A549 (cell line): ENCODE data around the gene EVA1C. TPM values are rescaled to one million over a fixed set of nuclear protein-coding genes. Genes with fewer than 3 reads are reported as not detected.
A peak's percentile ranks its signal among the peaks of the same experiment; 100 is the strongest.

Experiments used
- ATAC-seq, 2 experiments: fragments of 200-7000 bp in 1 of 2; fragments of >200 bp in 1 of 2; cut with Nextera tagmentation in 1 of 2; cut with Tn5 transposase in 1 of 2; 3 replicates each; pipeline versions ENCODE4 v1.8.0 to v1.9.1; 2018 to 2020; ENCODE audit warnings: mild to moderate bottlenecking in 1 of 2, moderate library complexity in 1 of 2
- CTCF ChIA-PET: fragments of 300-600 bp; sonication (Branson Sonifier 250); formaldehyde crosslinking; extraction: SDS; loops from one replicate; lab custom pipeline; 2021; ENCODE audit warnings: antibody characterized with exemption, inconsistent platforms; lab: Yijun Ruan, JAX
- POLR2A ChIA-PET: fragments of 350-600 bp; formaldehyde crosslinking; extraction: SDS; loops from one replicate; lab custom pipeline; 2021; ENCODE audit warnings: antibody characterized with exemption, inconsistent platforms; lab: Yijun Ruan, JAX
- DNase-seq, 2 experiments: peaks; one replicate each; pipeline versions ENCODE4 v3.0.0 to v3.0.0-alpha.2; 2011 to 2016; ENCODE audit warnings: low read depth in 1 of 2, low spot score in 1 of 2
- FAIRE-seq: peaks from 2 replicates; lab custom pipeline; 2011; peaks lifted over from hg19 to GRCh38; lab: Jason Lieb, UNC
- H3K27ac ChIP-seq, 2 experiments: fragments of >200 bp; sonication (Bioruptor Twin); formaldehyde crosslinking; 3 replicates each; pipeline ENCODE4 v1.5.1; 2016 to 2017
- H3K4me1 ChIP-seq: fragments of >200 bp; sonication (Bioruptor Twin); formaldehyde crosslinking; 3 replicates; pipeline ENCODE4 v1.6.1; 2016
- H3K4me2 ChIP-seq: fragments of >200 bp; sonication (Bioruptor Twin); formaldehyde crosslinking; 3 replicates; pipeline ENCODE4 v1.6.1; 2016
- H3K4me3 ChIP-seq: fragments of >200 bp; sonication (Bioruptor Twin); formaldehyde crosslinking; 3 replicates; pipeline ENCODE4 v1.5.1; 2016
- H3K9me3 ChIP-seq: fragments of >200 bp; sonication (Bioruptor Twin); formaldehyde crosslinking; 3 replicates; pipeline ENCODE4 v1.6.1; 2016
- CEBPB ChIP-seq, 2 experiments: fragments of >200 bp in 1 of 2; sonication (Bioruptor Twin) in 1 of 2; formaldehyde crosslinking in 1 of 2; IDR thresholded peaks; 2 replicates each; pipeline ENCODE4 v1.6.1; 2012 to 2016
- CHD2 ChIP-seq: fragments of 150-350 bp; IDR thresholded peaks from 2 replicates; pipeline ENCODE4 v1.6.1; 2014; ENCODE audit warnings: low read length; ENCODE audit not compliant: partially characterized antibody
- EHF ChIP-seq: fragments of 250-450 bp; sonication (Bioruptor Pico); IDR thresholded peaks from 2 replicates; pipeline ENCODE4 v1.5.0; 2020; ENCODE audit warnings: mild to moderate bottlenecking
- EP300 ChIP-seq, 2 experiments: fragments of >200 bp; sonication (Bioruptor Twin); formaldehyde crosslinking; IDR thresholded peaks; 2 replicates in 1 of 2; 3 replicates in 1 of 2; pipeline ENCODE4 v1.6.1; 2016 to 2017
- FOSB ChIP-seq: fragments of 250-450 bp; sonication (Bioruptor Pico); IDR thresholded peaks from 2 replicates; pipeline ENCODE4 v1.5.0; 2020; ENCODE audit warnings: mild to moderate bottlenecking, moderate library complexity
- FOSL2 ChIP-seq, 2 experiments: fragments of 450-650 bp in 1 of 2; fragments of >200 bp in 1 of 2; sonication (Bioruptor Twin) in 1 of 2; formaldehyde crosslinking; IDR thresholded peaks; 2 replicates each; pipeline versions ENCODE4 v1.5.0 to v1.6.1; 2016 to 2020; ENCODE audit warnings: mild to moderate bottlenecking in 1 of 2, moderate library complexity in 1 of 2
- FOXS1 ChIP-seq: fragments of 250-450 bp; sonication (Bioruptor Pico); IDR thresholded peaks from 2 replicates; pipeline ENCODE4 v1.5.0; 2020; ENCODE audit warnings: mild to moderate bottlenecking, moderate library complexity
- KDM5A ChIP-seq: fragments of 200-600 bp; sonication (generic); IDR thresholded peaks from 2 replicates; pipeline ENCODE4 v1.6.1; 2016; ENCODE audit warnings: antibody characterized with exemption, mild to moderate bottlenecking
- POLR2A ChIP-seq: IDR thresholded peaks from 2 replicates; pipeline ENCODE4 v1.6.1; 2012; ENCODE audit warnings: mild to moderate bottlenecking, low read length
- RARB ChIP-seq: fragments of 250-450 bp; sonication (Bioruptor Pico); IDR thresholded peaks from 2 replicates; pipeline ENCODE4 v1.8.0; 2021; ENCODE audit warnings: mild to moderate bottlenecking, moderate library complexity
- RFX5 ChIP-seq: fragments of 450-650 bp; IDR thresholded peaks from 2 replicates; pipeline ENCODE4 v1.7.1; 2014; ENCODE audit warnings: antibody characterized with exemption, mild to moderate bottlenecking, moderate library complexity
- RNF2 ChIP-seq: fragments of 200-600 bp; sonication (generic); IDR thresholded peaks from 2 replicates; pipeline ENCODE4 v1.6.1; 2016; ENCODE audit warnings: low read depth, mild to moderate bottlenecking, antibody characterized with exemption, moderate library complexity, borderline replicate concordance
- SMC3 ChIP-seq: fragments of >200 bp; sonication (Bioruptor Twin); formaldehyde crosslinking; IDR thresholded peaks from 3 replicates; pipeline ENCODE4 v1.6.1; 2018; ENCODE audit warnings: inconsistent platforms
- ZFP36 ChIP-seq: fragments of 450-650 bp; IDR thresholded peaks from 2 replicates; pipeline ENCODE4 v1.6.1; 2014; ENCODE audit warnings: borderline replicate concordance; ENCODE audit not compliant: partially characterized antibody
- ZNF302 ChIP-seq: fragments of 250-450 bp; sonication (Bioruptor Pico); IDR thresholded peaks from 2 replicates; pipeline ENCODE4 v1.9.0; 2021; ENCODE audit warnings: inconsistent platforms, mild to moderate bottlenecking, moderate library complexity
- WGBS: methylation state at CpG from one replicate; pipeline ENCODE4 v1.1.6; 2017; ENCODE audit errors: missing lambda C conversion rate; 5-methylcytosine and 5-hydroxymethylcytosine counted together
- polyA plus RNA-seq, 4 experiments: library from polyadenylated mRNA; depleted of rRNA in 3 of 4; stranded (reverse); fragments of >200 nt; fragmentation: RNase III in 1 of 4; extraction: RNeasy Plus Mini Kit Qiagen cat#74134 plus additional on column Dnase treatment in 1 of 4; gene quantifications; 2 replicates in 3 of 4; 3 replicates in 1 of 4; pipeline ENCODE4 v1.2.3, GENCODE V29; 2011 to 2017
- TF ChIP-seq, protein P1 (sequence below): IDR thresholded peaks from 2 replicates; pipeline ENCODE4 v1.6.1; 2012
- TF ChIP-seq, protein P2 (sequence below): IDR thresholded peaks from 2 replicates; pipeline ENCODE4 v1.6.1; 2012; ENCODE audit warnings: low read depth, borderline replicate concordance
- TF ChIP-seq, protein P3 (sequence below): fragments of >200 bp; sonication (Bioruptor Twin); formaldehyde crosslinking; IDR thresholded peaks from 2 replicates; pipeline ENCODE4 v1.6.1; 2016
- TF ChIP-seq, protein P4 (sequence below): fragments of 200-600 bp; sonication (generic); IDR thresholded peaks from 2 replicates; pipeline ENCODE4 v1.6.1; 2016; ENCODE audit warnings: antibody characterized with exemption, mild to moderate bottlenecking, moderate library complexity
- TF ChIP-seq, protein P5 (sequence below): fragments of 450-650 bp; IDR thresholded peaks from 2 replicates; pipeline ENCODE4 v1.6.1; 2014; ENCODE audit warnings: antibody characterized with exemption

The EVA1C gene
- polyA plus RNA-seq, 2 of the 4 experiments (the other 2 are of a cell fraction) = 41.1 to 48.0 TPM

DNA sequence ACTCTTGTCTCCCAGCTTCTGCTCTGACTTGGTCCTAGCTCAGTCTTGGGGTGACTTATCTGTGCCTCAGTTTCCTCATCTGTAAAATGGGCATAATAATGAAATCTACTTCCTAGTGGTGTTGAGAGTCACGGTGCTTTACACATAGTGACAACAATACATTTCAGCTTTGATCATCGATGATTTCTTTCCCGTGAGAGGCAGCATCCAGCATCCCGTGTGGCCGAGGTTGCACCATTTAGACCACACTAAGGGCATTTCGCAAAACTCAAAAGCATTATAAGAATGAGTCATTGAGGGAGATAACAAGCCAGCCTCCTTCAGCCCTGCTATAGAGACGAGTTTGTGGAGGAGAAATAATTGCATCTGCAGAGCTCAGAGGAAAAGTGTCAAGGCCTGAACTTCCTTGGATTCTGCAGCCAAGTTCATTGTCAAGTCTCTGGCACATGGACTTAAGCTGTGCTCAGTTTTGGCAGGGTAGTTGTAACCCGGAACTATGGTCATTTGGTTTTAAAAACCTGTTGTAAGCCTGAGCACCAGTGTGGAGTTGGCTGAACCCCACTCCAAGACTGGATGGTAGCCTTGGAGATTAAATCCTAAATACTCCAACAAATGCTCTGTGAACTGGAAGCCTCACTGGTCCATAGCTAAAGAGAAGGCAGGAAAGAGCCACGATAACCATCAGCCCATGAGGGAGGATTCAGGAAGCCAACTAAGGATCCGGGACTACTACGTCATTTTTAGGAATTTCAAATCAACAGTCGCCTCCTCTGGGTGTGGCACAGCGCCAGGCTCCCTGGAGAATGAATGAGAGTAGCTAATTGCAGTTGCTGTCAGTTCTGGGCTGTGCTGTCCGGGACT lies 108.6 kb downstream of the EVA1C start (continued):
- TF ChIP-seq RNF2 (no peak), SMC3 (no peak), CEBPB (IDR thresholded peaks at IDR 0.05) (peak; percentile 15 to 38; a peak in 2 of 4 replicates), FOSL2 (IDR thresholded peaks at IDR 0.05) (no peak), FOSL2 (CRISPR knock-in tag; IDR thresholded peaks at IDR 0.05) (peak; percentile 30)
- TF ChIP-seq, protein P1, sequence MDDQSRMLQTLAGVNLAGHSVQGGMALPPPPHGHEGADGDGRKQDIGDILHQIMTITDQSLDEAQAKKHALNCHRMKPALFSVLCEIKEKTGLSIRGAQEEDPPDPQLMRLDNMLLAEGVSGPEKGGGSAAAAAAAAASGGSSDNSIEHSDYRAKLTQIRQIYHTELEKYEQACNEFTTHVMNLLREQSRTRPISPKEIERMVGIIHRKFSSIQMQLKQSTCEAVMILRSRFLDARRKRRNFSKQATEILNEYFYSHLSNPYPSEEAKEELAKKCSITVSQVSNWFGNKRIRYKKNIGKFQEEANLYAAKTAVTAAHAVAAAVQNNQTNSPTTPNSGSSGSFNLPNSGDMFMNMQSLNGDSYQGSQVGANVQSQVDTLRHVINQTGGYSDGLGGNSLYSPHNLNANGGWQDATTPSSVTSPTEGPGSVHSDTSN = no peak
- TF ChIP-seq, all 56 proteins: peak for 2

DNA sequence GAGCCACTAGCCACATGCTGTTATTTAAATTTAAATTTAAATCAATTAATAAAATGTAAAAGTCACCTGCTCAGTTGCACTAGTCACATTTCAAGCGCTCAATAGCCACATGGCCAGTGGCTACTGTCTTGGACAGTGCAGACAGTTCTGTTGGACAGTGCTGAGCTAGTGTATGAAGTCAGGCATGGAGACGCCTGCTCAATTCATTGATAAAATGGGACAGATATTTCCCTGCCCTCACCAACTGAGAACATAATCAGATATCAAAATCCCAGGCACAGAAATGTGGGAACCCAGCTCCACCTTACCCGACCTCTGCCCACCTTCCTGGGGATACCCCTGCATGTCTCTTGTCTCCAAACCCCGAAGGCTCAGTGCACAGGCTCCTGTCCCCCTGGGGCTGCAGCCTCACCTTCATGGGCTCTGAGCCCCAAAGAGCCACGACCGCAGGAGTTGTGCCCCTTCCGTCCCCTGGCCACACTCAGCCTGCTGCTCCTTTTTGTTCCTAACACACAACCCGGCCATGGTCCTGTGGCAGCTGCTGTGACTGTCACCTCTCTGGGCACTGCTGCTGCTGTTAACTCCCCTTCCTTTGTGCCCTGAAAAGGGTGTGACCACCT lies 109.3 kb downstream of the EVA1C start:
- ChIA-PET CTCF (interaction anchor here (1.1 kb wide), 1 partner anchor 117 kb away, joined by 4 read pairs; no protein-coding TSS in a partner anchor), POLR2A (no interaction called here)
- no peak for TF ChIP-seq FOSB (CRISPR knock-in tag)
- DNase-seq (no peak), FAIRE-seq (no peak), ATAC-seq (peak in 1 of 2 experiments; percentile 42; a peak in 3 of 6 replicates)
- Histone ChIP-seq H3K9me3 (no peaks in the 10 kb centered on the region), H3K4me2 (peak overlapping the region; percentile 35; the same call in 2 of the 3 replicates), H3K4me3 (no peak overlapping the region), H3K4me1 (peaks cover 20% of the 10 kb centered on the region), H3K27ac (peak overlapping the region in 1 of 2 experiments; percentile 72; a peak in 3 of 6 replicates)
- WGBS = 83% methylated on average over 7 of the region's 8 CpGs

DNA sequence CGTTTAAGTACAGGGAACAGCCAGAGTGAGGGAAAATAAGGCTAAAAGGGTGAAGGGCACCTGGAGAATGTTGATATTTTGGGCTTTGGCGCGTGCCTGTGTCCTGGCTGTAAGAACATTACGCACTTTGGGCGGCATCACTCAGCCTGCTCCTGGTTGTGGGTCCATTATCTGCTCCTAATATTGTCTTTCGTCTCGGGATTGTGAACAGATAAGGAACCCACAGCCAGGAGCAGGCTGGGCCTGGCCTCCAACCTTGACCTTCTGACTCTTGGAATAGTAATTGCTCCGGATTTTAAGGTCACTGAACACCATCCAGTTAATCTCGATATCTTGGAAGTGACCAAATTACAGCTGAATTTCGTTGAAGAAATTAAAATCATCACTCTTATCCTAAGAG lies 111.0 kb downstream of the EVA1C start:
- 85% methylated on average over 10 of the region's 10 CpGs for WGBS
- ChIA-PET CTCF (interaction anchor here (0.9 to 1.2 kb wide), 2 partner anchors 78 to 111 kb away, joined by 3 to 4 read pairs; no protein-coding TSS in a partner anchor), POLR2A (no interaction called here)
- no peak overlapping the region for H3K4me3 ChIP-seq
- H3K27ac ChIP-seq = no peak overlapping the region
- H3K4me1 ChIP-seq = peaks cover 20% of the 10 kb centered on the region
- no peak overlapping the region for H3K4me2 ChIP-seq
- DNase-seq (no peak), FAIRE-seq (no peak), ATAC-seq (no peak)
- TF ChIP-seq SMC3 = no peak
- TF ChIP-seq POLR2A = no peak
- no peak for TF ChIP-seq KDM5A
- TF ChIP-seq EP300 (IDR thresholded peaks at IDR 0.05) = no peak
- no peak for TF ChIP-seq FOXS1 (CRISPR knock-in tag)
- TF ChIP-seq RNF2 = no peak
- TF ChIP-seq RFX5 = no peak
- no peak for TF ChIP-seq CHD2
- TF ChIP-seq, protein P2, sequence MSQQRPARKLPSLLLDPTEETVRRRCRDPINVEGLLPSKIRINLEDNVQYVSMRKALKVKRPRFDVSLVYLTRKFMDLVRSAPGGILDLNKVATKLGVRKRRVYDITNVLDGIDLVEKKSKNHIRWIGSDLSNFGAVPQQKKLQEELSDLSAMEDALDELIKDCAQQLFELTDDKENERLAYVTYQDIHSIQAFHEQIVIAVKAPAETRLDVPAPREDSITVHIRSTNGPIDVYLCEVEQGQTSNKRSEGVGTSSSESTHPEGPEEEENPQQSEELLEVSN = no peak
- TF ChIP-seq, protein P3, sequence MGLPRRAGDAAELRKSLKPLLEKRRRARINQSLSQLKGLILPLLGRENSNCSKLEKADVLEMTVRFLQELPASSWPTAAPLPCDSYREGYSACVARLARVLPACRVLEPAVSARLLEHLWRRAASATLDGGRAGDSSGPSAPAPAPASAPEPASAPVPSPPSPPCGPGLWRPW = no peak
- TF ChIP-seq RARB (CRISPR knock-in tag) = no peak
- TF ChIP-seq CEBPB (IDR thresholded peaks at IDR 0.05) = no peak
- TF ChIP-seq, protein P4, sequence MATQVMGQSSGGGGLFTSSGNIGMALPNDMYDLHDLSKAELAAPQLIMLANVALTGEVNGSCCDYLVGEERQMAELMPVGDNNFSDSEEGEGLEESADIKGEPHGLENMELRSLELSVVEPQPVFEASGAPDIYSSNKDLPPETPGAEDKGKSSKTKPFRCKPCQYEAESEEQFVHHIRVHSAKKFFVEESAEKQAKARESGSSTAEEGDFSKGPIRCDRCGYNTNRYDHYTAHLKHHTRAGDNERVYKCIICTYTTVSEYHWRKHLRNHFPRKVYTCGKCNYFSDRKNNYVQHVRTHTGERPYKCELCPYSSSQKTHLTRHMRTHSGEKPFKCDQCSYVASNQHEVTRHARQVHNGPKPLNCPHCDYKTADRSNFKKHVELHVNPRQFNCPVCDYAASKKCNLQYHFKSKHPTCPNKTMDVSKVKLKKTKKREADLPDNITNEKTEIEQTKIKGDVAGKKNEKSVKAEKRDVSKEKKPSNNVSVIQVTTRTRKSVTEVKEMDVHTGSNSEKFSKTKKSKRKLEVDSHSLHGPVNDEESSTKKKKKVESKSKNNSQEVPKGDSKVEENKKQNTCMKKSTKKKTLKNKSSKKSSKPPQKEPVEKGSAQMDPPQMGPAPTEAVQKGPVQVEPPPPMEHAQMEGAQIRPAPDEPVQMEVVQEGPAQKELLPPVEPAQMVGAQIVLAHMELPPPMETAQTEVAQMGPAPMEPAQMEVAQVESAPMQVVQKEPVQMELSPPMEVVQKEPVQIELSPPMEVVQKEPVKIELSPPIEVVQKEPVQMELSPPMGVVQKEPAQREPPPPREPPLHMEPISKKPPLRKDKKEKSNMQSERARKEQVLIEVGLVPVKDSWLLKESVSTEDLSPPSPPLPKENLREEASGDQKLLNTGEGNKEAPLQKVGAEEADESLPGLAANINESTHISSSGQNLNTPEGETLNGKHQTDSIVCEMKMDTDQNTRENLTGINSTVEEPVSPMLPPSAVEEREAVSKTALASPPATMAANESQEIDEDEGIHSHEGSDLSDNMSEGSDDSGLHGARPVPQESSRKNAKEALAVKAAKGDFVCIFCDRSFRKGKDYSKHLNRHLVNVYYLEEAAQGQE = no peak
- no peak for TF ChIP-seq EHF (CRISPR knock-in tag)
- TF ChIP-seq ZNF302 (CRISPR knock-in tag) = no peak
- no peak for TF ChIP-seq FOSL2 (IDR thresholded peaks at IDR 0.05)
- no peak for TF ChIP-seq FOSL2 (CRISPR knock-in tag; IDR thresholded peaks at IDR 0.05)
- TF ChIP-seq, protein P5, sequence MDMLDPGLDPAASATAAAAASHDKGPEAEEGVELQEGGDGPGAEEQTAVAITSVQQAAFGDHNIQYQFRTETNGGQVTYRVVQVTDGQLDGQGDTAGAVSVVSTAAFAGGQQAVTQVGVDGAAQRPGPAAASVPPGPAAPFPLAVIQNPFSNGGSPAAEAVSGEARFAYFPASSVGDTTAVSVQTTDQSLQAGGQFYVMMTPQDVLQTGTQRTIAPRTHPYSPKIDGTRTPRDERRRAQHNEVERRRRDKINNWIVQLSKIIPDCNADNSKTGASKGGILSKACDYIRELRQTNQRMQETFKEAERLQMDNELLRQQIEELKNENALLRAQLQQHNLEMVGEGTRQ = no peak
- TF ChIP-seq ZFP36 = no peak
- TF ChIP-seq, all 56 proteins: peak for 0
- no peaks in the 10 kb centered on the region for H3K9me3 ChIP-seq
